ENCODE measurements around the gene ATL2.

ATL2 gene

DNA sequence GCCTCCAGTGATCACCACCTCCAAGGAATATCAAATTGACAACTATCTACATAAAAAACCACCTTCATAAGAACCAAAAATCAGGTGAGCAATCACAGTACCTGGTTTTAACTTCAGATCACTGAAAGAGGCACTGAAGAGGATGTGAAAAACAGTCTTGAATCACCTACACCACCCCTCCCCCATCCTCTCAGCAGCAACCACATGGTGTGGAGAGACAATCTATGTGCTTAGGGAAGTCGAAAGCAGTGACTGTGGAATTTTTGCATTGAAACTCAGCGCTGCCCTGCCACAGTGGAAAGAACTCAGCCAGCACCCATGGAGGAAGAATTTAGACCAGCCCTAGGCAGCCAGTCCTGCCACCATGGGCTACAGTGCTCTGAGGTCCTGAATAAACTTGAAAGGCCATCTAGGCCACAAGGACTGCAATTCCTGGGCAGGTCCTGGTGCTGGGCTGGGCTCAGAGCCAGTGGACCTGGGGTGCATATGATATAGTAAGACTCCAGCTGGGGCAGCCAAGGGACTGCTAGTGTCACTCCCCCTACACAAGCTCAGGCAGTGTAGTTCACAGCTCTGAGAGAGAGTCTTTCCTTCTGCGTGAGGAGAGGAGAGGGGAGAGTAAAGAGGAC, 75.6 kb downstream of the ATL2 start:
- TF ChIP-seq, protein P1, sequence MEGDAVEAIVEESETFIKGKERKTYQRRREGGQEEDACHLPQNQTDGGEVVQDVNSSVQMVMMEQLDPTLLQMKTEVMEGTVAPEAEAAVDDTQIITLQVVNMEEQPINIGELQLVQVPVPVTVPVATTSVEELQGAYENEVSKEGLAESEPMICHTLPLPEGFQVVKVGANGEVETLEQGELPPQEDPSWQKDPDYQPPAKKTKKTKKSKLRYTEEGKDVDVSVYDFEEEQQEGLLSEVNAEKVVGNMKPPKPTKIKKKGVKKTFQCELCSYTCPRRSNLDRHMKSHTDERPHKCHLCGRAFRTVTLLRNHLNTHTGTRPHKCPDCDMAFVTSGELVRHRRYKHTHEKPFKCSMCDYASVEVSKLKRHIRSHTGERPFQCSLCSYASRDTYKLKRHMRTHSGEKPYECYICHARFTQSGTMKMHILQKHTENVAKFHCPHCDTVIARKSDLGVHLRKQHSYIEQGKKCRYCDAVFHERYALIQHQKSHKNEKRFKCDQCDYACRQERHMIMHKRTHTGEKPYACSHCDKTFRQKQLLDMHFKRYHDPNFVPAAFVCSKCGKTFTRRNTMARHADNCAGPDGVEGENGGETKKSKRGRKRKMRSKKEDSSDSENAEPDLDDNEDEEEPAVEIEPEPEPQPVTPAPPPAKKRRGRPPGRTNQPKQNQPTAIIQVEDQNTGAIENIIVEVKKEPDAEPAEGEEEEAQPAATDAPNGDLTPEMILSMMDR (IDR thresholded peaks at IDR 0.05; ENCODE audit: low read depth, low read length) = no peak
- H3K4me3 ChIP-seq (ENCODE audit: low read depth, low read length) = no peak overlapping the region

- TF ChIP-seq, protein P1 (IDR thresholded peaks at IDR 0.05; ENCODE audit: low read depth, low read length) = no peak
- no peak overlapping the region for H3K4me3 ChIP-seq (ENCODE audit: low read depth, low read length)
These were observed 78.5 kb downstream of the ATL2 start for GRCh38 chr2:38298539-38298938.

DNA sequence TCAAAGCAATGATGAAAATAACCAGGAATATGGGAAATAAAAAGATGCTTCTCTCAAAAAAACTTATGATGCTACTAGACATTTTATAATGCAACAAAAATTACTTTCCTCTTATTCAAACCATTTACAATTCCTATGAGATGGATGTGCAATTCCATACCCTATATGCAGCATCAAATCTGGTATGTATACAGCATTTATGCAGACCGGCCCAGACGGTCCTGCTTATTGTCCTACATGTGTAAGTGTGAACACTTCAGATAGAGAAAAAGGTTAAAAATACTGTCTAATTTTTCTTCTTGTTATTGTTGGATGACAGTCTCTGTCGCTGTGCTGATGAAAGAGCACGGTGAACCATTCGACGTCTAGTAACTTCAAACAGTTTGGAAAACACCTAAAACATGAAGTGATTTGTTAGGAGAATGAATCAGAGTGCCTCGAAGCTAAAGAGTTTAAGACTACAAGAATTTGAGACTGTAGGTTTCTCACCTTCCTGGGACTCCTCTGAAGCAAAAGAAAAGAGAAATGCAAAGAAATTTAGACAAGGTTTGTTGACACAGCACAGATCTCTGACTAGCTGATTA, 80.8 kb downstream of the ATL2 start:
- TF ChIP-seq, protein P1 (IDR thresholded peaks at IDR 0.05; ENCODE audit: low read depth, low read length) = no peak

DNA sequence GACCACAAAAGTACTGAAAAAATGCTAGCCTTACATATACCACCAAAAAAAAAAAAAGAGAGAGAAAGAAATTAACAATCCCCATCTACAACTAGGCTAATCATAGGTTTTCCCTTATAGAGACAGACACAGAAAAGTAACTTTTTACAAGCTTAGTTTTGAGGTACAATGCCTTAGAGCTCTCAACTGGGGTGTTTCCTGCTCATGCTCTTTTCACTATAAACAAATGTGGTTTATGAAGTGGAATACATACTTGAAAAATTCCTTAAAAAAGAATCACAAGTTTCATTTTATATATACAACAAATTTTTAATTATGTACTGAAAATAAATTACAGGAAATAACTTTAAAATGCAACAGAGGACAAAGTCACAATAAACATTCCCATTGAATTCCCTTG, 82.5 kb downstream of the ATL2 start:
- TF ChIP-seq, protein P1 (IDR thresholded peaks at IDR 0.05; ENCODE audit: low read depth, low read length) = no peak
- H3K4me3 ChIP-seq (ENCODE audit: low read depth, low read length) = no peak overlapping the region

More for the DNA sequence above, 80.8 kb downstream of the ATL2 start:
- no peak overlapping the region for H3K4me3 ChIP-seq (ENCODE audit: low read depth, low read length)

- no peak overlapping the region for H3K4me3 ChIP-seq (ENCODE audit: low read depth, low read length)
- TF ChIP-seq, protein P1 (IDR thresholded peaks at IDR 0.05; ENCODE audit: low read depth, low read length) = no peak
These were observed 83.8 kb downstream of the ATL2 start for GRCh38 chr2:38293152-38293865.

- TF ChIP-seq, protein P1 (IDR thresholded peaks at IDR 0.05; ENCODE audit: low read depth, low read length) = no peak
- H3K4me3 ChIP-seq (ENCODE audit: low read depth, low read length) = no peak overlapping the region
These were observed 86.7 kb downstream of the ATL2 start for GRCh38 chr2:38290332-38290731.

- H3K4me3 ChIP-seq (ENCODE audit: low read depth, low read length) = no peak overlapping the region
- TF ChIP-seq, protein P1 (IDR thresholded peaks at IDR 0.05; ENCODE audit: low read depth, low read length) = no peak
These were observed 92.1 kb downstream of the ATL2 start for GRCh38 chr2:38284971-38285370.
